Measurements from ENCODE around the gene EFNA3.

EFNA3 gene

GRCh38 chr1:155072531-155073289, 5.9 kb upstream of the EFNA3 start (continued):
- no peak for TF ChIP-seq ZNF354C (tag by site-specific recombination; IDR thresholded peaks at IDR 0.05; ENCODE audit: borderline replicate concordance, low read depth)

GRCh38 chr1:155073377-155074242, 5.0 kb upstream of the EFNA3 start:
- no peak overlapping the region for H3K27ac ChIP-seq (ENCODE audit: extremely low read depth, low read depth, low read length)
- TF ChIP-seq ZIC2 (tag by site-specific recombination; IDR thresholded peaks at IDR 0.05) (peak; percentile 18; the same call in 1 of the 2 replicates), GLIS1 (tag by site-specific recombination; IDR thresholded peaks at IDR 0.05) (peak; percentile 97), KLF16 (tag by site-specific recombination; IDR thresholded peaks at IDR 0.05) (no peak)
- TF ChIP-seq, protein P1, sequence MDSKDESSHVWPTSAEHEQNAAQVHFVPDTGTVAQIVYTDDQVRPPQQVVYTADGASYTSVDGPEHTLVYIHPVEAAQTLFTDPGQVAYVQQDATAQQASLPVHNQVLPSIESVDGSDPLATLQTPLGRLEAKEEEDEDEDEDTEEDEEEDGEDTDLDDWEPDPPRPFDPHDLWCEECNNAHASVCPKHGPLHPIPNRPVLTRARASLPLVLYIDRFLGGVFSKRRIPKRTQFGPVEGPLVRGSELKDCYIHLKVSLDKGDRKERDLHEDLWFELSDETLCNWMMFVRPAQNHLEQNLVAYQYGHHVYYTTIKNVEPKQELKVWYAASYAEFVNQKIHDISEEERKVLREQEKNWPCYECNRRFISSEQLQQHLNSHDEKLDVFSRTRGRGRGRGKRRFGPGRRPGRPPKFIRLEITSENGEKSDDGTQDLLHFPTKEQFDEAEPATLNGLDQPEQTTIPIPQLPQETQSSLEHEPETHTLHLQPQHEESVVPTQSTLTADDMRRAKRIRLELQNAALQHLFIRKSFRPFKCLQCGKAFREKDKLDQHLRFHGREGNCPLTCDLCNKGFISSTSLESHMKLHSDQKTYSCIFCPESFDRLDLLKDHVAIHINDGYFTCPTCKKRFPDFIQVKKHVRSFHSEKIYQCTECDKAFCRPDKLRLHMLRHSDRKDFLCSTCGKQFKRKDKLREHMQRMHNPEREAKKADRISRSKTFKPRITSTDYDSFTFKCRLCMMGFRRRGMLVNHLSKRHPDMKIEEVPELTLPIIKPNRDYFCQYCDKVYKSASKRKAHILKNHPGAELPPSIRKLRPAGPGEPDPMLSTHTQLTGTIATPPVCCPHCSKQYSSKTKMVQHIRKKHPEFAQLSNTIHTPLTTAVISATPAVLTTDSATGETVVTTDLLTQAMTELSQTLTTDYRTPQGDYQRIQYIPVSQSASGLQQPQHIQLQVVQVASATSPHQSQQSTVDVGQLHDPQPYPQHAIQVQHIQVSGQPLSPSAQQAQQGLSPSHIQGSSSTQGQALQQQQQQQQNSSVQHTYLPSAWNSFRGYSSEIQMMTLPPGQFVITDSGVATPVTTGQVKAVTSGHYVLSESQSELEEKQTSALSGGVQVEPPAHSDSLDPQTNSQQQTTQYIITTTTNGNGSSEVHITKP (tag by site-specific recombination; IDR thresholded peaks at IDR 0.05), result peak; percentile 56
- H3K36me3 ChIP-seq (ENCODE audit: control insufficient read depth in 2 of 2, insufficient read depth in 1 of 2, low read length in 2 of 2), result peaks cover 0 to 5% of the 10 kb centered on the region in 2 experiments; a peak in 1 of 3 replicates
- no peaks in the 10 kb centered on the region for H3K9me3 ChIP-seq (ENCODE audit: control insufficient read depth, insufficient read depth, low read depth, low read length)
- ChIA-PET CTCF (interaction anchor here (0.6 to 8.0 kb wide), 8 partner anchors 11 to 102 kb away, joined by 3 to 66 read pairs (median 4); partner anchors contain the start of gene ADAM15), POLR2A (interaction anchor here (0.7 to 2.3 kb wide), 2 partner anchors 23 to 511 kb away, joined by 3 to 6 read pairs; partner anchors contain the start of gene ADAM15)
- H3K4me3 ChIP-seq (ENCODE audit: low read depth, low read length), result no peak overlapping the region
- H3K4me1 ChIP-seq (ENCODE audit: control insufficient read depth, insufficient read depth, low read length), result peaks cover 8% of the 10 kb centered on the region; the same call in 1 of the 2 replicates

GRCh38 chr1:155075535-155075934, 3.1 kb upstream of the EFNA3 start:
- CTCF ChIA-PET, result interaction anchor here (0.8 to 8.0 kb wide), 8 partner anchors 9 to 748 kb away, joined by 3 to 66 read pairs (median 4); no protein-coding TSS in a partner anchor
- TF ChIP-seq ZNF629 (tag by site-specific recombination; IDR thresholded peaks at IDR 0.05) (0 out of 2 replicates have a peak, but pooled peaks have one; percentile 10), ZNF366 (tag by site-specific recombination; conservative IDR thresholded peaks at IDR 0.05) (peak; percentile 41; the same call in 1 of the 2 replicates), ZBTB20 (tag by site-specific recombination; IDR thresholded peaks at IDR 0.05) (peak; percentile 99), ZBTB48 (tag by site-specific recombination; IDR thresholded peaks at IDR 0.05) (peak; percentile 68), ZNF600 (tag by site-specific recombination; IDR thresholded peaks at IDR 0.05) (peak; percentile 49), SETDB1 (IDR thresholded peaks at IDR 0.05; ENCODE audit: insufficient read length, low read length) (no peak), OSR2 (tag by site-specific recombination; IDR thresholded peaks at IDR 0.05) (peak; percentile 65), SP7 (tag by site-specific recombination; IDR thresholded peaks at IDR 0.05) (peak; percentile 52; the same call in 1 of the 2 replicates), ZNF623 (tag by site-specific recombination; IDR thresholded peaks at IDR 0.05) (no peak), ZFHX2 (tag by site-specific recombination; conservative IDR thresholded peaks at IDR 0.05) (0 out of 2 replicates have a peak, but pooled peaks have one; percentile 7), GLIS1 (tag by site-specific recombination; IDR thresholded peaks at IDR 0.05) (peak; percentile 86), IKZF3 (tag by site-specific recombination; IDR thresholded peaks at IDR 0.05) (peak; percentile 37; the same call in 1 of the 2 replicates), ZNF830 (tag by site-specific recombination; IDR thresholded peaks at IDR 0.05; ENCODE audit: low read depth) (no peak), ZBTB21 (tag by site-specific recombination; IDR thresholded peaks at IDR 0.05) (no peak), ZNF16 (tag by site-specific recombination; IDR thresholded peaks at IDR 0.05; ENCODE audit: low read depth) (0 out of 2 replicates have a peak, but pooled peaks have one; percentile 58), ZNF302 (tag by site-specific recombination; IDR thresholded peaks at IDR 0.05; ENCODE audit: low read depth) (no peak), ZBTB17 (tag by site-specific recombination; IDR thresholded peaks at IDR 0.05) (peak; percentile 78)
- TF ChIP-seq, protein P2, sequence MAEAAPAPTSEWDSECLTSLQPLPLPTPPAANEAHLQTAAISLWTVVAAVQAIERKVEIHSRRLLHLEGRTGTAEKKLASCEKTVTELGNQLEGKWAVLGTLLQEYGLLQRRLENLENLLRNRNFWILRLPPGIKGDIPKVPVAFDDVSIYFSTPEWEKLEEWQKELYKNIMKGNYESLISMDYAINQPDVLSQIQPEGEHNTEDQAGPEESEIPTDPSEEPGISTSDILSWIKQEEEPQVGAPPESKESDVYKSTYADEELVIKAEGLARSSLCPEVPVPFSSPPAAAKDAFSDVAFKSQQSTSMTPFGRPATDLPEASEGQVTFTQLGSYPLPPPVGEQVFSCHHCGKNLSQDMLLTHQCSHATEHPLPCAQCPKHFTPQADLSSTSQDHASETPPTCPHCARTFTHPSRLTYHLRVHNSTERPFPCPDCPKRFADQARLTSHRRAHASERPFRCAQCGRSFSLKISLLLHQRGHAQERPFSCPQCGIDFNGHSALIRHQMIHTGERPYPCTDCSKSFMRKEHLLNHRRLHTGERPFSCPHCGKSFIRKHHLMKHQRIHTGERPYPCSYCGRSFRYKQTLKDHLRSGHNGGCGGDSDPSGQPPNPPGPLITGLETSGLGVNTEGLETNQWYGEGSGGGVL (tag by site-specific recombination; IDR thresholded peaks at IDR 0.05), result peak; percentile 79
- TF ChIP-seq, protein P3, sequence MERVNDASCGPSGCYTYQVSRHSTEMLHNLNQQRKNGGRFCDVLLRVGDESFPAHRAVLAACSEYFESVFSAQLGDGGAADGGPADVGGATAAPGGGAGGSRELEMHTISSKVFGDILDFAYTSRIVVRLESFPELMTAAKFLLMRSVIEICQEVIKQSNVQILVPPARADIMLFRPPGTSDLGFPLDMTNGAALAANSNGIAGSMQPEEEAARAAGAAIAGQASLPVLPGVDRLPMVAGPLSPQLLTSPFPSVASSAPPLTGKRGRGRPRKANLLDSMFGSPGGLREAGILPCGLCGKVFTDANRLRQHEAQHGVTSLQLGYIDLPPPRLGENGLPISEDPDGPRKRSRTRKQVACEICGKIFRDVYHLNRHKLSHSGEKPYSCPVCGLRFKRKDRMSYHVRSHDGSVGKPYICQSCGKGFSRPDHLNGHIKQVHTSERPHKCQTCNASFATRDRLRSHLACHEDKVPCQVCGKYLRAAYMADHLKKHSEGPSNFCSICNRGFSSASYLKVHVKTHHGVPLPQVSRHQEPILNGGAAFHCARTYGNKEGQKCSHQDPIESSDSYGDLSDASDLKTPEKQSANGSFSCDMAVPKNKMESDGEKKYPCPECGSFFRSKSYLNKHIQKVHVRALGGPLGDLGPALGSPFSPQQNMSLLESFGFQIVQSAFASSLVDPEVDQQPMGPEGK (tag by site-specific recombination; IDR thresholded peaks at IDR 0.05), result peak; percentile 53; the same call in 1 of the 2 replicates

More at GRCh38 chr1:155075535-155075934, 3.1 kb upstream of the EFNA3 start:
- Histone ChIP-seq H3K4me3 (ENCODE audit: low read depth, low read length) (no peak overlapping the region), H3K36me3 (ENCODE audit: control insufficient read depth in 2 of 2, insufficient read depth in 1 of 2, low read length in 2 of 2) (no peaks in the 10 kb centered on the region), H3K9me3 (ENCODE audit: control insufficient read depth, insufficient read depth, low read depth, low read length) (no peaks in the 10 kb centered on the region), H3K4me1 (ENCODE audit: control insufficient read depth, insufficient read depth, low read length) (peaks cover 10% of the 10 kb centered on the region; the same call in 1 of the 2 replicates), H3K27ac (ENCODE audit: extremely low read depth, low read depth, low read length) (no peak overlapping the region)
- POLR2A ChIA-PET, result interaction anchor here (0.8 to 1.9 kb wide), 7 partner anchors 8 to 114 kb away, joined by 3 to 6 read pairs (median 4); partner anchors contain the start of genes ADAM15 and KRTCAP2

Data from HEK293 (cell line).